ENCODE measurements around the gene BCAS1. TPM values are rescaled to one million over a fixed set of nuclear protein-coding genes. Genes with fewer than 3 reads are reported as not detected.

BCAS1 gene
- total RNA-seq, 6 experiments from 2014 or later: 0.07 to 0.43 (median 0.15) TPM; not detected in 2

GRCh38 chr20:54108817-54109216 is 38.4 kb upstream of the BCAS1 start:
- Histone ChIP-seq H3K4me1 (peaks cover 0 to 69% (median 29%) of the 10 kb centered on the region in 4 donors), H3K4me3 (no peak overlapping the region), H3K27me3 (no peaks in the 10 kb centered on the region), H3K36me3 (no peaks in the 10 kb centered on the region), H3K27ac (no peak overlapping the region), H3K9me3 (no peaks in the 10 kb centered on the region)
- ATAC-seq: no peak
- TF ChIP-seq CTCF (IDR thresholded peaks at IDR 0.05): no peak
- TF ChIP-seq POLR2A (IDR thresholded peaks at IDR 0.05): no peak
- WGBS (ENCODE audit: insufficient coverage, low coverage, low lambda C conversion rate, missing lambda C conversion rate): 63% methylated on average over 1 of the region's 1 CpG
- intact Hi-C loops (cut with DNase I): no loop called here
- DNase-seq: no peak

GRCh38 chr20:54108326-54108642 is 37.9 kb upstream of the BCAS1 start:
- DNase-seq: no peak

GRCh38 chr20:54107600-54108325 is 37.4 kb upstream of the BCAS1 start:
- no peaks in the 10 kb centered on the region for H3K27me3 ChIP-seq
- no peaks in the 10 kb centered on the region for H3K36me3 ChIP-seq
- peak; percentile 59 to 73 (median 68) for ATAC-seq
- intact Hi-C loops (cut with DNase I): no loop called here
- peaks cover 0 to 60% (median 24%) of the 10 kb centered on the region in 4 donors for H3K4me1 ChIP-seq
- H3K4me3 ChIP-seq: peak overlapping the region in 1 of 3 donors; percentile 8
- peak; percentile 34 to 71 (median 69) for DNase-seq
- TF ChIP-seq CTCF (IDR thresholded peaks at IDR 0.05) (no peak), POLR2A (IDR thresholded peaks at IDR 0.05) (peak; percentile 34)
- whole genome bisulfite sequencing (ENCODE audit: insufficient coverage, low coverage, low lambda C conversion rate, missing lambda C conversion rate): 19% methylated on average over 7 of the region's 7 CpGs
- no peaks in the 10 kb centered on the region for H3K9me3 ChIP-seq
- peak overlapping the region; percentile 31 to 95 (median 43) for H3K27ac ChIP-seq

More at GRCh38 chr20:54108326-54108642, 37.9 kb upstream of the BCAS1 start:
- TF ChIP-seq POLR2A (IDR thresholded peaks at IDR 0.05): no peak
- no peak for TF ChIP-seq CTCF (IDR thresholded peaks at IDR 0.05)
- no peaks in the 10 kb centered on the region for H3K27me3 ChIP-seq
- no peaks in the 10 kb centered on the region for H3K36me3 ChIP-seq
- H3K9me3 ChIP-seq: no peaks in the 10 kb centered on the region
- peaks cover 0 to 63% (median 26%) of the 10 kb centered on the region in 4 donors for H3K4me1 ChIP-seq
- H3K27ac ChIP-seq: peak overlapping the region; percentile 31 to 95 (median 43)
- intact Hi-C loops (cut with DNase I): no loop called here
- H3K4me3 ChIP-seq: peak overlapping the region in 1 of 3 donors; percentile 8
- no peak for ATAC-seq

GRCh38 chr20:54107181-54107580 is 36.8 kb upstream of the BCAS1 start:
- H3K4me1 ChIP-seq: peaks cover 0 to 60% (median 25%) of the 10 kb centered on the region in 4 donors
- DNase-seq (no peak), ATAC-seq (no peak)
- no peak overlapping the region for H3K4me3 ChIP-seq
- TF ChIP-seq POLR2A (IDR thresholded peaks at IDR 0.05) (no peak), CTCF (IDR thresholded peaks at IDR 0.05) (no peak)
- no peaks in the 10 kb centered on the region for H3K9me3 ChIP-seq
- H3K27ac ChIP-seq: peak overlapping the region in 1 of 3 donors; percentile 95
- no peaks in the 10 kb centered on the region for H3K27me3 ChIP-seq
- no peaks in the 10 kb centered on the region for H3K36me3 ChIP-seq
- WGBS (ENCODE audit: insufficient coverage, low coverage, low lambda C conversion rate, missing lambda C conversion rate): 39% methylated on average over 2 of the region's 2 CpGs
- intact Hi-C loops (cut with DNase I): no loop called here

All from right lobe of liver (tissue), 6 donors.